Loucy (cell line): ENCODE data around the gene CRADD.

Experiments
- EZH2phosphoT487 ChIP-seq: fragments of 200-600 bp; IDR thresholded peaks from 2 replicates; pipeline ENCODE4 v1.6.1; 2018; ENCODE audit warnings: antibody characterized with exemption, mild to moderate bottlenecking, moderate library complexity, borderline replicate concordance
- TF ChIP-seq, protein P1 (sequence below): fragments of 200-600 bp; sonication (generic); conservative IDR thresholded peaks from 2 replicates; pipeline ENCODE4 v1.5.1; 2014; ENCODE audit warnings: mild to moderate bottlenecking, antibody characterized with exemption, low read length

DNA sequence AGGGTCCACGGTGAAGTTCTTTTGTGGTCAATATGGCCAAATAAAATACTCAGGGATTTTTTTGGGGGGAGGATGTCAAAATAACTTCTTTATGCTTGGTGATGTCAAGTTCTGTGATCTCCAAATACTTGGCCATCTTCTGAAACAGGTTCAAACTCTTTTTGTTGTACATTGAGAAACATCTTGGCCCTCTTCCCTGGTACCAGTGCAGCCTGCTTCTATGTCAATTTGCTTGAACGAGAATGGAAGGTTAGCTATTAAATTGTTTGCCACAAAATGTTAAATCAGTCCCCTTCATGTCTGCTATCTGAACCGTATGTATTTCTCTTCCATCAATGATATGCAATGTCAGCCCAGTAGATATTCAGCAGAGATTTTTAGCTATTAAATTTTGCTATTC, 6.1 kb upstream of the CRADD start:
- TF ChIP-seq, protein P1, sequence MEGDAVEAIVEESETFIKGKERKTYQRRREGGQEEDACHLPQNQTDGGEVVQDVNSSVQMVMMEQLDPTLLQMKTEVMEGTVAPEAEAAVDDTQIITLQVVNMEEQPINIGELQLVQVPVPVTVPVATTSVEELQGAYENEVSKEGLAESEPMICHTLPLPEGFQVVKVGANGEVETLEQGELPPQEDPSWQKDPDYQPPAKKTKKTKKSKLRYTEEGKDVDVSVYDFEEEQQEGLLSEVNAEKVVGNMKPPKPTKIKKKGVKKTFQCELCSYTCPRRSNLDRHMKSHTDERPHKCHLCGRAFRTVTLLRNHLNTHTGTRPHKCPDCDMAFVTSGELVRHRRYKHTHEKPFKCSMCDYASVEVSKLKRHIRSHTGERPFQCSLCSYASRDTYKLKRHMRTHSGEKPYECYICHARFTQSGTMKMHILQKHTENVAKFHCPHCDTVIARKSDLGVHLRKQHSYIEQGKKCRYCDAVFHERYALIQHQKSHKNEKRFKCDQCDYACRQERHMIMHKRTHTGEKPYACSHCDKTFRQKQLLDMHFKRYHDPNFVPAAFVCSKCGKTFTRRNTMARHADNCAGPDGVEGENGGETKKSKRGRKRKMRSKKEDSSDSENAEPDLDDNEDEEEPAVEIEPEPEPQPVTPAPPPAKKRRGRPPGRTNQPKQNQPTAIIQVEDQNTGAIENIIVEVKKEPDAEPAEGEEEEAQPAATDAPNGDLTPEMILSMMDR: no peak
- no peak for TF ChIP-seq EZH2phosphoT487
